WI38 (cell line): Measurements from ENCODE around the gene LCE5A.

Experiments
- H3K4me3 ChIP-seq: 2 replicates; pipeline ENCODE4 v1.5.1; 2011; ENCODE audit warnings: low read depth, mild to moderate bottlenecking, control low read depth, low read length
- TF ChIP-seq, protein P1 (sequence below): IDR thresholded peaks from 2 replicates; pipeline ENCODE4 v1.5.1; 2012; ENCODE audit warnings: low read depth, mild to moderate bottlenecking, control low read depth, low read length

The LCE5A gene

GRCh38 chr1:152502496-152503180 lies 8.0 kb upstream of the LCE5A start:
- TF ChIP-seq, protein P1, sequence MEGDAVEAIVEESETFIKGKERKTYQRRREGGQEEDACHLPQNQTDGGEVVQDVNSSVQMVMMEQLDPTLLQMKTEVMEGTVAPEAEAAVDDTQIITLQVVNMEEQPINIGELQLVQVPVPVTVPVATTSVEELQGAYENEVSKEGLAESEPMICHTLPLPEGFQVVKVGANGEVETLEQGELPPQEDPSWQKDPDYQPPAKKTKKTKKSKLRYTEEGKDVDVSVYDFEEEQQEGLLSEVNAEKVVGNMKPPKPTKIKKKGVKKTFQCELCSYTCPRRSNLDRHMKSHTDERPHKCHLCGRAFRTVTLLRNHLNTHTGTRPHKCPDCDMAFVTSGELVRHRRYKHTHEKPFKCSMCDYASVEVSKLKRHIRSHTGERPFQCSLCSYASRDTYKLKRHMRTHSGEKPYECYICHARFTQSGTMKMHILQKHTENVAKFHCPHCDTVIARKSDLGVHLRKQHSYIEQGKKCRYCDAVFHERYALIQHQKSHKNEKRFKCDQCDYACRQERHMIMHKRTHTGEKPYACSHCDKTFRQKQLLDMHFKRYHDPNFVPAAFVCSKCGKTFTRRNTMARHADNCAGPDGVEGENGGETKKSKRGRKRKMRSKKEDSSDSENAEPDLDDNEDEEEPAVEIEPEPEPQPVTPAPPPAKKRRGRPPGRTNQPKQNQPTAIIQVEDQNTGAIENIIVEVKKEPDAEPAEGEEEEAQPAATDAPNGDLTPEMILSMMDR: no peak
- H3K4me3 ChIP-seq: no peak overlapping the region

DNA sequence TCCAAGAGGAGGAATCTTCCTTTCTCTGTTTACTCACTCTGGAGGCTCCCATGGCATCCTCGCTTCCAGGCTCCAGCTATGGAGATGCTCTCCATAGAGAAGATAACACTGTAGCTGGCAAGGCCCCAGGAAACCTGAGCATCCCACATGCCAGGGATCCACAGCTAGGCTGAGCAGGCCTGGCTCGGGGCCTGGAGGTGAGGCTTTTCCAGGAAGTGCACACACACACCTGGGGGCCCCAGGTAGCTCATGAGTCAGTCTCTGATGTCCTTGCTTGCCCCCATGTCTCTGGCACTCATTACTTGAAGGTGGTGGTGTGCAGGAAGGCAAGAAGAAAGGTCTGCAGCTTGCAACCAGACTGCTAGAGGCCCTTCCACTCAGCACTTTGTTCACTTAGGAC lies 5.5 kb upstream of the LCE5A start:
- H3K4me3 ChIP-seq: no peak overlapping the region
- TF ChIP-seq, protein P1: no peak

GRCh38 chr1:152506899-152507498 lies 3.6 kb upstream of the LCE5A start:
- H3K4me3 ChIP-seq: no peak overlapping the region
- TF ChIP-seq, protein P1: no peak

DNA sequence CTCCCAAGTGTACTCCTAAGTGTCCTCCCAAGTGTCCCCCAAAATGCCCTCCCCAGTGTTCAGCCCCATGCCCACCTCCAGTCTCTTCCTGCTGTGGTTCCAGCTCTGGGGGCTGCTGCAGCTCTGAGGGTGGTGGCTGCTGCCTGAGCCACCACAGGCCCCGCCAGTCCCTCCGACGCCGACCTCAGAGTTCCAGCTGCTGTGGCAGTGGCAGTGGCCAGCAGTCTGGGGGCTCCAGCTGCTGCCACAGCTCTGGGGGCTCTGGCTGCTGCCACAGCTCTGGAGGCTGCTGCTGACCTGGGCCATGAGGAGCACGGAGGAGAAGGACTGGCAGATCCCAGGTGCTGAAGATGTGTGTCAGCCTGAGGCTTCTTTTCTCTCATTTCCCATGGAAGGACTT lies 993 bp downstream of the LCE5A start:
- no peak overlapping the region for H3K4me3 ChIP-seq
- TF ChIP-seq, protein P1: no peak

DNA sequence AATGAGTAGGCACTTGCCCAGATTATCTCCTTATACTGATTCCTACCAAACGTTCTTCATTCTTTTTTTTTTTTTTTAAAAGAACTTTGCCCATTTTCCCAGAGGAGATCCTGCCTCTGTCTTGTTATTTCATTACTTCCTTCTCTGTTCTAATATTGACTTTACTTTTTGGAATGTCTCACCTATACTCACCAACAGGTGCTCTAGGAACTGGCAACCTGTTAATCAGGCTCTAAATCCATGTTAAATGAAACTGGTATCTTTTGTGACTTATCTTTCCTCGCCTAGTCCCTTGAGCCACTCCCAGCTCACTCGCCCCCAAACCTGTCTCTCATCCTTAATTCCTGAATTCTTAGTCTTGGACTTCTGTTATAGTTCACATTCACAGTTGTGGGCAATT lies 2.5 kb downstream of the LCE5A start:
- TF ChIP-seq, protein P1: no peak
- no peak overlapping the region for H3K4me3 ChIP-seq

- TF ChIP-seq, protein P1: no peak
- H3K4me3 ChIP-seq: no peak overlapping the region
Observed at GRCh38 chr1:152514715-152515433, 4.3 kb downstream of the LCE5A start.

DNA sequence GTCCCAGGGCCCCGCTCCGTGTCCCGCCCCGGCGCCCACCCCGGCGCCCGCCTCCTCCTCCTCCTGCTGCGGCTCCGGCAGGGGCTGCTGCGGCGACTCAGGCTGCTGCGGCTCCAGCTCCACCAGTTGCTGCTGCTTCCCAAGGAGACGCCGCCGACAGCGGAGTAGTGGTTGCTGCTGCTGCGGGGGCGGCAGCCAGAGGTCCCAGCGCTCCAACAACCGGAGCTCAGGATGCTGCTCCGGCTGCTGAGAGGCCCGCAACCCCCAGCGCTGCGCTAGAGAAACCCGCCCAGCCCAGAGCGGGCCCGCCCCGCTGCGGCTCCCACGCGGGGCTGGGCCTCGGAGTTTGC lies 4.8 kb downstream of the LCE5A start:
- TF ChIP-seq, protein P1: no peak
- no peak overlapping the region for H3K4me3 ChIP-seq
